BE2C (cell line): ENCODE data around the gene ERCC1. TPM values are rescaled to one million over a fixed set of nuclear protein-coding genes. Genes with fewer than 3 reads are reported as not detected.
A peak's percentile ranks its signal among the peaks of the same experiment; 100 is the strongest.

Experiments used
- DNase-seq: peaks from one replicate; pipeline ENCODE4 v3.0.0-alpha.2; 2020
- H3K27me3 ChIP-seq: fragments of 250-450 bp; sonication (Bioruptor Pico); 2 replicates; pipeline ENCODE4 v1.5.1; 2020; ENCODE audit warnings: mild to moderate bottlenecking
- H3K36me3 ChIP-seq: fragments of 250-450 bp; sonication (Bioruptor Pico); 2 replicates; pipeline ENCODE4 v1.5.1; 2020; ENCODE audit warnings: mild to moderate bottlenecking
- H3K4me1 ChIP-seq: fragments of 250-450 bp; sonication (Bioruptor Pico); 2 replicates; pipeline ENCODE4 v1.5.1; 2020
- H3K4me3 ChIP-seq: 2 replicates; pipeline ENCODE4 v1.5.1; 2011; ENCODE audit warnings: low read depth, low read length
- H3K9me3 ChIP-seq: fragments of 250-450 bp; sonication (Bioruptor Pico); 2 replicates; pipeline ENCODE4 v1.5.1; 2020
- CTCF ChIP-seq: IDR thresholded peaks from 2 replicates; pipeline ENCODE4 v1.5.1; 2012; ENCODE audit warnings: mild to moderate bottlenecking, low read depth, low read length
- polyA plus RNA-seq: library from polyadenylated mRNA; unstranded; fragments of >200 nt; gene quantifications from one replicate; pipeline ENCODE4 v1.2.1, GENCODE V29; 2012; ENCODE audit warnings: low read depth, missing spikeins; ENCODE audit not compliant: insufficient read length, insufficient read depth

Gene ERCC1
- polyA plus RNA-seq = 120 TPM

GRCh38 chr19:45423589-45424190, at the start of gene ERCC1:
Gene ERCC1, minus strand, starts transcription at chr19:45423917. Its CDS starts 543 bp downstream, at chr19:45423374.
- peak; percentile 98 for DNase-seq
- H3K4me3 ChIP-seq = peak within 1 kb of the TSS; percentile 61
- no peak for TF ChIP-seq CTCF
- H3K27me3 ChIP-seq = peaks cover 5% of the 10 kb centered on the region
- H3K9me3 ChIP-seq = no peaks in the 10 kb centered on the region
- no peaks in the 10 kb centered on the region for H3K4me1 ChIP-seq
- peaks cover 21% of the 10 kb centered on the region for H3K36me3 ChIP-seq

- Histone ChIP-seq H3K4me3 (no peak overlapping the region), H3K27me3 (peaks cover 35% of the 10 kb centered on the region), H3K9me3 (no peaks in the 10 kb centered on the region), H3K4me1 (peaks cover 3% of the 10 kb centered on the region; the same call in 1 of the 2 replicates), H3K36me3 (no peaks in the 10 kb centered on the region)
- TF ChIP-seq CTCF = no peak
- DNase-seq = no peak
These were observed 49.6 kb upstream of the ERCC1 start for GRCh38 chr19:45473367-45473681.

GRCh38 chr19:45472563-45473366, 49.0 kb upstream of the ERCC1 start:
- H3K4me3 ChIP-seq = no peak overlapping the region
- H3K36me3 ChIP-seq = no peaks in the 10 kb centered on the region
- no peak for TF ChIP-seq CTCF
- no peak for DNase-seq
- H3K9me3 ChIP-seq = no peaks in the 10 kb centered on the region
- peaks cover 35% of the 10 kb centered on the region for H3K27me3 ChIP-seq
- H3K4me1 ChIP-seq = no peaks in the 10 kb centered on the region; the same call in 1 of the 2 replicates

- Histone ChIP-seq H3K4me3 (no peak overlapping the region), H3K4me1 (no peaks in the 10 kb centered on the region; the same call in 1 of the 2 replicates), H3K36me3 (no peaks in the 10 kb centered on the region), H3K9me3 (no peaks in the 10 kb centered on the region), H3K27me3 (peaks cover 35% of the 10 kb centered on the region)
- no peak for DNase-seq
- TF ChIP-seq CTCF = no peak
These were observed 48.3 kb upstream of the ERCC1 start for GRCh38 chr19:45471931-45472562.

- Histone ChIP-seq H3K4me3 (no peak overlapping the region), H3K9me3 (no peaks in the 10 kb centered on the region), H3K27me3 (peaks cover 33% of the 10 kb centered on the region), H3K4me1 (no peaks in the 10 kb centered on the region; the same call in 1 of the 2 replicates), H3K36me3 (no peaks in the 10 kb centered on the region)
- no peak for DNase-seq
- TF ChIP-seq CTCF = no peak
These were observed 47.6 kb upstream of the ERCC1 start for GRCh38 chr19:45471111-45471930.
